Neural cell (in vitro differentiated cells): ENCODE results near the gene IFNLR1. TPM values are rescaled to one million over a fixed set of nuclear protein-coding genes. Genes with fewer than 3 reads are reported as not detected.
"Not testable (repeated sequence)": the region's sequence is repeated elsewhere in the genome, so short reads cannot be mapped to it uniquely, and the experiment has no call there.

Experiments used
- H2AFZ ChIP-seq: fragments of 200-600, 300-800 bp; sonication (generic), shearing (Covaris generic); 2 replicates; pipeline ENCODE4 v1.6.0; 2014; ENCODE audit warnings: low read depth, mild to moderate bottlenecking, antibody characterized with exemption, low read length, moderate library complexity
- H3F3A ChIP-seq: fragments of 200-600 bp; shearing (Covaris generic); 2 replicates; pipeline ENCODE4 v1.6.1; 2016; ENCODE audit warnings: mild to moderate bottlenecking, moderate library complexity, mixed read lengths, antibody characterized with exemption, low read length; ENCODE audit not compliant: insufficient read depth, poor library complexity, severe bottlenecking
- H3K27ac ChIP-seq: fragments of 200-600, 300-800 bp; sonication (generic), shearing (Covaris generic); 2 replicates; pipeline ENCODE4 v1.5.1; 2014; ENCODE audit warnings: mild to moderate bottlenecking, low read length, moderate library complexity
- H3K27me3 ChIP-seq: fragments of 300-800, 200-600 bp; sonication (generic), shearing (Covaris generic); 2 replicates; pipeline ENCODE4 v1.6.0; 2014; ENCODE audit warnings: mild to moderate bottlenecking, low read depth, low read length, moderate library complexity; ENCODE audit not compliant: insufficient read depth
- H3K36me3 ChIP-seq: fragments of 300-800, 200-600 bp; sonication (generic), shearing (Covaris generic); 2 replicates; pipeline ENCODE4 v1.5.1; 2014; ENCODE audit warnings: mild to moderate bottlenecking, antibody characterized with exemption, low read length, moderate library complexity; ENCODE audit not compliant: insufficient read depth
- H3K4me2 ChIP-seq: fragments of 300-800, 200-600 bp; sonication (generic), shearing (Covaris generic); 2 replicates; pipeline ENCODE4 v1.6.0; 2014; ENCODE audit warnings: mild to moderate bottlenecking, low read length
- H3K4me3 ChIP-seq: fragments of 300-800, 200-600 bp; sonication (generic), shearing (Covaris generic); 2 replicates; pipeline ENCODE4 v1.5.1; 2014; ENCODE audit warnings: mild to moderate bottlenecking, low read length, moderate library complexity
- H3K79me2 ChIP-seq: fragments of 200-600 bp; shearing (Covaris generic); replicated peaks from 2 replicates; pipeline ENCODE4 v1.6.0; 2014; ENCODE audit warnings: mild to moderate bottlenecking, low read length, moderate library complexity; ENCODE audit not compliant: insufficient read depth
- H3K9ac ChIP-seq: fragments of 300-800, 200-600 bp; sonication (generic), shearing (Covaris generic); 2 replicates; pipeline ENCODE4 v1.6.1; 2016; ENCODE audit warnings: mild to moderate bottlenecking, low read length, mixed read lengths
- H3K9me2 ChIP-seq: fragments of 200-600 bp; shearing (Covaris generic); 2 replicates; pipeline ENCODE4 v1.6.1; 2016; ENCODE audit warnings: mild to moderate bottlenecking, low read length, mixed read lengths; ENCODE audit not compliant: insufficient read depth
- H3K9me3 ChIP-seq: fragments of 200-600, 300-800 bp; sonication (generic), shearing (Covaris generic); 2 replicates; pipeline ENCODE4 v1.6.1; 2016; ENCODE audit warnings: mild to moderate bottlenecking, mixed run types, low read length, moderate library complexity, mixed read lengths
- H4K20me1 ChIP-seq: fragments of 200-600 bp; shearing (Covaris generic); 2 replicates; pipeline ENCODE4 v1.6.1; 2016; ENCODE audit warnings: mild to moderate bottlenecking, mixed run types; ENCODE audit not compliant: insufficient read depth
- EP300 ChIP-seq: fragments of 450-650 bp; conservative IDR thresholded peaks from 2 replicates; pipeline ENCODE4 v1.6.1; 2014; ENCODE audit warnings: antibody characterized with exemption, mild to moderate bottlenecking, moderate library complexity; ENCODE audit not compliant: poor library complexity, severe bottlenecking
- EZH2 ChIP-seq: fragments of 200-600, 300-800 bp; shearing (Covaris generic), sonication (generic); IDR thresholded peaks from 2 replicates; pipeline ENCODE4 v1.6.1; 2014; ENCODE audit warnings: antibody characterized with exemption, low read length, borderline replicate concordance, mild to moderate bottlenecking; ENCODE audit not compliant: insufficient read depth, poor library complexity, severe bottlenecking
- MXI1 ChIP-seq: fragments of 450-650 bp; conservative IDR thresholded peaks from 2 replicates; pipeline ENCODE4 v1.6.1; 2014; ENCODE audit warnings: antibody characterized with exemption, mild to moderate bottlenecking; ENCODE audit not compliant: poor library complexity, severe bottlenecking
- POLR2AphosphoS5 ChIP-seq: IDR thresholded peaks from 2 replicates; pipeline ENCODE4 v1.6.1; 2012
- RAD21 ChIP-seq: fragments of 450-650 bp; conservative IDR thresholded peaks from 2 replicates; pipeline ENCODE4 v1.6.1; 2014; ENCODE audit warnings: antibody characterized with exemption, mild to moderate bottlenecking, moderate library complexity
- SMC3 ChIP-seq: fragments of 450-650 bp; conservative IDR thresholded peaks from 2 replicates; pipeline ENCODE4 v1.6.1; 2014; ENCODE audit warnings: antibody characterized with exemption, mild to moderate bottlenecking, moderate library complexity; ENCODE audit not compliant: poor library complexity
- TAF1 ChIP-seq: IDR thresholded peaks from 2 replicates; pipeline ENCODE4 v1.6.1; 2012; ENCODE audit warnings: low read depth
- polyA plus RNA-seq: library from polyadenylated mRNA; depleted of rRNA; stranded (reverse); fragments of >200 nt; gene quantifications from 2 replicates; pipeline ENCODE4 v1.2.3, GENCODE V29; 2014
- TF ChIP-seq, protein P1 (sequence below): fragments of 450-650 bp; IDR thresholded peaks from 2 replicates; pipeline ENCODE4 v1.5.1; 2014; ENCODE audit warnings: antibody characterized with exemption, mild to moderate bottlenecking, moderate library complexity; ENCODE audit not compliant: poor library complexity, severe bottlenecking
- TF ChIP-seq, protein P2 (sequence below): IDR thresholded peaks from 2 replicates; pipeline ENCODE4 v1.6.1; 2012; ENCODE audit warnings: borderline replicate concordance

Gene IFNLR1
- polyA plus RNA-seq, 1 donor from 2014 or later: 0.32 TPM

DNA sequence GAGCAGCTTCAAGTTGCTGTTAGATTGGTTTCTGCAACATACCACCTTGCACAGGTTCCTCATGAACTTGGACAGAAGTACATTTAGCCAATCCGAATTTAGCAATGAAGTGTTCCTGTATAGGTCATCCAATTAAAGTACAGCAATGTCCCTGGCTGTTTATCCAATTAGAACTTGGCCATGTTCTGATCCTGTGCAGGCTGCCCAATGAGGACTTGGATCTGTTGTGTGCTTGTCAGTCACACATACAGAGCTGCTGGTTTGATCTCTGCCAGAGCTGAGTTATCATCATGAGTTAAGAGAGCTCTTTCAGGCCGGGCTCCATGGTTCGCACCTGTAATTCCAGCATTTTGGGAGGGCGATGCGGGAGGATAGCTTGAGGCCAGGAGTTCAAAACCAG, 22.0 kb upstream of the IFNLR1 start:
- H3K9me3 ChIP-seq: no peaks in the 10 kb centered on the region
- no peak overlapping the region for H3K4me2 ChIP-seq
- H3K27me3 ChIP-seq: no peaks in the 10 kb centered on the region
- H4K20me1 ChIP-seq: no peaks in the 10 kb centered on the region
- H3K27ac ChIP-seq: no peak overlapping the region
- H3K9ac ChIP-seq: no peak overlapping the region
- no peak overlapping the region for H2AFZ ChIP-seq
- H3K36me3 ChIP-seq: no peaks in the 10 kb centered on the region
- H3K79me2 ChIP-seq: no peaks in the 10 kb centered on the region
- H3F3A ChIP-seq: no peaks in the 10 kb centered on the region
- H3K4me3 ChIP-seq: no peak overlapping the region
- H3K9me2 ChIP-seq: no peaks in the 10 kb centered on the region
- no peak for TF ChIP-seq SMC3
- no peak for TF ChIP-seq EZH2
- no peak for TF ChIP-seq MXI1
- no peak for TF ChIP-seq RAD21
- TF ChIP-seq, protein P1, sequence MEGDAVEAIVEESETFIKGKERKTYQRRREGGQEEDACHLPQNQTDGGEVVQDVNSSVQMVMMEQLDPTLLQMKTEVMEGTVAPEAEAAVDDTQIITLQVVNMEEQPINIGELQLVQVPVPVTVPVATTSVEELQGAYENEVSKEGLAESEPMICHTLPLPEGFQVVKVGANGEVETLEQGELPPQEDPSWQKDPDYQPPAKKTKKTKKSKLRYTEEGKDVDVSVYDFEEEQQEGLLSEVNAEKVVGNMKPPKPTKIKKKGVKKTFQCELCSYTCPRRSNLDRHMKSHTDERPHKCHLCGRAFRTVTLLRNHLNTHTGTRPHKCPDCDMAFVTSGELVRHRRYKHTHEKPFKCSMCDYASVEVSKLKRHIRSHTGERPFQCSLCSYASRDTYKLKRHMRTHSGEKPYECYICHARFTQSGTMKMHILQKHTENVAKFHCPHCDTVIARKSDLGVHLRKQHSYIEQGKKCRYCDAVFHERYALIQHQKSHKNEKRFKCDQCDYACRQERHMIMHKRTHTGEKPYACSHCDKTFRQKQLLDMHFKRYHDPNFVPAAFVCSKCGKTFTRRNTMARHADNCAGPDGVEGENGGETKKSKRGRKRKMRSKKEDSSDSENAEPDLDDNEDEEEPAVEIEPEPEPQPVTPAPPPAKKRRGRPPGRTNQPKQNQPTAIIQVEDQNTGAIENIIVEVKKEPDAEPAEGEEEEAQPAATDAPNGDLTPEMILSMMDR: no peak
- no peak for TF ChIP-seq TAF1
- TF ChIP-seq, protein P2, sequence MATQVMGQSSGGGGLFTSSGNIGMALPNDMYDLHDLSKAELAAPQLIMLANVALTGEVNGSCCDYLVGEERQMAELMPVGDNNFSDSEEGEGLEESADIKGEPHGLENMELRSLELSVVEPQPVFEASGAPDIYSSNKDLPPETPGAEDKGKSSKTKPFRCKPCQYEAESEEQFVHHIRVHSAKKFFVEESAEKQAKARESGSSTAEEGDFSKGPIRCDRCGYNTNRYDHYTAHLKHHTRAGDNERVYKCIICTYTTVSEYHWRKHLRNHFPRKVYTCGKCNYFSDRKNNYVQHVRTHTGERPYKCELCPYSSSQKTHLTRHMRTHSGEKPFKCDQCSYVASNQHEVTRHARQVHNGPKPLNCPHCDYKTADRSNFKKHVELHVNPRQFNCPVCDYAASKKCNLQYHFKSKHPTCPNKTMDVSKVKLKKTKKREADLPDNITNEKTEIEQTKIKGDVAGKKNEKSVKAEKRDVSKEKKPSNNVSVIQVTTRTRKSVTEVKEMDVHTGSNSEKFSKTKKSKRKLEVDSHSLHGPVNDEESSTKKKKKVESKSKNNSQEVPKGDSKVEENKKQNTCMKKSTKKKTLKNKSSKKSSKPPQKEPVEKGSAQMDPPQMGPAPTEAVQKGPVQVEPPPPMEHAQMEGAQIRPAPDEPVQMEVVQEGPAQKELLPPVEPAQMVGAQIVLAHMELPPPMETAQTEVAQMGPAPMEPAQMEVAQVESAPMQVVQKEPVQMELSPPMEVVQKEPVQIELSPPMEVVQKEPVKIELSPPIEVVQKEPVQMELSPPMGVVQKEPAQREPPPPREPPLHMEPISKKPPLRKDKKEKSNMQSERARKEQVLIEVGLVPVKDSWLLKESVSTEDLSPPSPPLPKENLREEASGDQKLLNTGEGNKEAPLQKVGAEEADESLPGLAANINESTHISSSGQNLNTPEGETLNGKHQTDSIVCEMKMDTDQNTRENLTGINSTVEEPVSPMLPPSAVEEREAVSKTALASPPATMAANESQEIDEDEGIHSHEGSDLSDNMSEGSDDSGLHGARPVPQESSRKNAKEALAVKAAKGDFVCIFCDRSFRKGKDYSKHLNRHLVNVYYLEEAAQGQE: no peak
- no peak for TF ChIP-seq POLR2AphosphoS5
- TF ChIP-seq EP300: no peak

DNA sequence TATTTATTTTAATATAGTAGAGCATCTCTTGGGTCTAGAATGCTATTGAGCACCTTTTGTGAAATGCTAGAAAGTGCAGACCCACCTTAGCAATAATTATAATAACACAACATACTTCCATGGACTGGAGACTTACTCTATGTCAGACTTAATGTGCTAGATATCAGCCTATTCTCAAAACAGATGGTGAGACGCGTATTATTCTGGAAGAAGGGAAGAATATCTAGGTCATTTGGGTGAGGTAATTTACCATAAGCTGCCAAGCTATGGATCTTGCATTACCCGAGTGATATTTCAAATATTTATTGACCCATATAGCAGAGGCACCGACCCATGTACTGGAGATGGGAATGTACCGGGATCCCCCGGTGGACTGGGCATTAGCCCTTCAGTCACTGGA, 20.6 kb upstream of the IFNLR1 start:
- TF ChIP-seq POLR2AphosphoS5 (no peak), RAD21 (no peak), SMC3 (no peak), EP300 (no peak), MXI1 (no peak), TAF1 (no peak), EZH2 (no peak)
- TF ChIP-seq, protein P1: no peak
- TF ChIP-seq, protein P2: no peak
- H3K4me3 ChIP-seq: no peak overlapping the region
- H3K9me3 ChIP-seq: no peaks in the 10 kb centered on the region
- H3K36me3 ChIP-seq: no peaks in the 10 kb centered on the region
- H3K9ac ChIP-seq: no peak overlapping the region
- H3K4me2 ChIP-seq: no peak overlapping the region
- H3F3A ChIP-seq: no peaks in the 10 kb centered on the region
- H3K9me2 ChIP-seq: no peaks in the 10 kb centered on the region
- no peaks in the 10 kb centered on the region for H4K20me1 ChIP-seq
- no peak overlapping the region for H2AFZ ChIP-seq
- no peaks in the 10 kb centered on the region for H3K27me3 ChIP-seq
- H3K27ac ChIP-seq: no peak overlapping the region
- no peaks in the 10 kb centered on the region for H3K79me2 ChIP-seq

DNA sequence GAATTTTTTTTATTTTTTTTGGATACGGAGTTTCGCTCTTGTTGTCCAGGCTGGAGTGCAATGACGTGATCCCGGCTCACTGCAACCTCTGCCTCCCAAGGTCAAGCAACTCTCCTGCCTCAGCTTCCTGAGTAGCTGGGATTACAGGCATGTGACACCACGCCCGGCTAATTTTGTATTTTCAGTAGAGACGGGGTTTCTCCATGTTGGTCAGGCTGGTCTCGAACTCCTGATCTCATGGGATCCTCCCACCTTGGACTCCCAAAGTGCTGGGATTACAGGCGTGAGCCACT, 20.3 kb upstream of the IFNLR1 start:
- H3K9ac ChIP-seq, H3K9me2 ChIP-seq, H3K79me2 ChIP-seq, H3K27ac ChIP-seq, H3F3A ChIP-seq, H3K36me3 ChIP-seq, H4K20me1 ChIP-seq, H3K4me3 ChIP-seq, H3K9me3 ChIP-seq, H3K27me3 ChIP-seq, H2AFZ ChIP-seq, H3K4me2 ChIP-seq: not testable (repeated sequence)
